ENCODE results near the gene PAX7. TPM values are rescaled to one million over a fixed set of nuclear protein-coding genes. Genes with fewer than 3 reads are reported as not detected.
"Not testable (repeated sequence)": the region's sequence is repeated elsewhere in the genome, so short reads cannot be mapped to it uniquely, and the experiment has no call there.

Gene PAX7
- polyA plus RNA-seq, 4 donors, result 0.02 TPM; not detected in 3

GRCh38 chr1:18723701-18724411, 93.2 kb downstream of the PAX7 start:
- DNase-seq (ENCODE audit: low read depth in 4 of 4, low spot score in 2 of 4), result no peak

- no peak for DNase-seq (ENCODE audit: low read depth in 4 of 4, low spot score in 2 of 4)
These were observed 94.2 kb downstream of the PAX7 start for GRCh38 chr1:18724801-18725200.

DNA sequence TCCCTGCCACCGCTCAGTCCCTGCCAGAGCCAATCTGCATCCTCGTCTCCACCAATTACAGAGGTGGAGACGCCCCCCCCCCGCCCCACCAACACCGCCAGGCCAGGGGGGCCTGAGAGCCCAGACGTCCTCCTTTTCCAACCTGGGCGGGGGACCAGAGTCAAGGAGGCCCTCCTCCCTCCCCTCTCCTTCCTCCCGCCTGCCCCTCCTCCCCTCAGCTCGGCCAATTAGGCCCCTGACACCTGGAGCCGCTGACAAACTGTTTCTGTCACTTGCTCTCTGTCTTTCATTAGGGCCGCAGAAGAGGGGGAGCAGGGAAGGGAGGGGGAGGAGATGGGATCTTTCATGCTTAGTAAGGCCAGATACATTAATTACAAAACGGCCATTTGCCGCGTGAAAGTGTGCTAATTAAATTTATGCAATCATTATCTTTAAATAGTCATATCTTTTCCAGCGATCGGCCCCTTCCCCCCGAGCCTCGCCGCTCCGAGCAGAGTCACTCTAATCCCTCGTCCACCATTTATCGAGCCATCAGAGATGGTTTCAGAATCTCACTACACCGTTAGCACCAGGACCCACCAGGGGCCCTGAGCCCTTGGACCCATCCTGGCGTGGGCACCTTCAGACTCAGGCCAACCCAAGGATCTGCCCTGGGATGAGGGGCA, 94.7 kb downstream of the PAX7 start:
- DNase-seq (ENCODE audit: low read depth in 4 of 4, low spot score in 2 of 4), result peak in 1 of 4 donors; percentile 34

- no peak for DNase-seq (ENCODE audit: low read depth in 4 of 4, low spot score in 2 of 4)
These were observed 95.7 kb downstream of the PAX7 start for GRCh38 chr1:18726368-18726767.

GRCh38 chr1:18727956-18728355, 97.3 kb downstream of the PAX7 start:
- no peak for DNase-seq (ENCODE audit: low read depth in 4 of 4, low spot score in 2 of 4)

DNA sequence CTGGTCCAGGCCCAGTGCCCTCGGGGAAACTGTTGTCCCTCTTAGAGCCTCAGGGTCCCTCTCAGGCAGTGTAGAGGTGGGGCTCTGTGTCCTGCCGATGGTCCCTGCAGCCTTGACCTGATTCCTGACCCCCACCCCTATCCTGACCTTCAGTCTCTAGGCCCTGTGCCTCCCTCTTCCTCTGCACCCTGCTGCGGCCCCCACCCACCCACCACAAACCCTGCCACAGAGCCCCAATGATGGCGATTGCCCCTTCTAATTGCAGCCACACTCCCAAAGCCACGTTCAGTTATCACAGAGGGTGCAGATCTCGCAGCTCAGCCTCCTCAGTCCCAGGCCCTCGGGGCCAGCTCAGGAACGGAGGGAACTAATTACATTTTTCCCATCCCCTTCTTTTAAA, 99.7 kb downstream of the PAX7 start:
- no peak for DNase-seq (ENCODE audit: low read depth in 4 of 4, low spot score in 2 of 4)

DNA sequence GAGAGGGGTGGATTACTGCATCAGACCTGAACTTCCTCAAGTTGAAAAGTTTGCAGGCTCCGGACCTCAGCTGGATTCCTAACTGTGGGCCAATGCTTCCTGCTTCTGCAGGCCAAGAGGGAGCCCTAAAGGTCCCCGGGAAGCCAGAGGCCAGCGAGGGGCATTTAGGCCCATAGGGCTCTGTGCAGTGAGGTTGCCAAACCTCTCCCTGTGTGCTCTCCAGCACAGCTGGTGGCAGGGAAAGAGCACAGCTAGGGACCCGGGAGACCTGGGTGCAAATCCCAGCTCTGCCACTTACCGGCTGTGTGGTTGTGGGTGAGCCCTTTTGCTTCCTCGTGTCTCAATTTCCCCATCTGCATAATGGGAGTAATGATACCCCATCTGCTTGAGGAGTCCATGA, 100.5 kb downstream of the PAX7 start:
- no peak for DNase-seq (ENCODE audit: low read depth in 4 of 4, low spot score in 2 of 4)

DNA sequence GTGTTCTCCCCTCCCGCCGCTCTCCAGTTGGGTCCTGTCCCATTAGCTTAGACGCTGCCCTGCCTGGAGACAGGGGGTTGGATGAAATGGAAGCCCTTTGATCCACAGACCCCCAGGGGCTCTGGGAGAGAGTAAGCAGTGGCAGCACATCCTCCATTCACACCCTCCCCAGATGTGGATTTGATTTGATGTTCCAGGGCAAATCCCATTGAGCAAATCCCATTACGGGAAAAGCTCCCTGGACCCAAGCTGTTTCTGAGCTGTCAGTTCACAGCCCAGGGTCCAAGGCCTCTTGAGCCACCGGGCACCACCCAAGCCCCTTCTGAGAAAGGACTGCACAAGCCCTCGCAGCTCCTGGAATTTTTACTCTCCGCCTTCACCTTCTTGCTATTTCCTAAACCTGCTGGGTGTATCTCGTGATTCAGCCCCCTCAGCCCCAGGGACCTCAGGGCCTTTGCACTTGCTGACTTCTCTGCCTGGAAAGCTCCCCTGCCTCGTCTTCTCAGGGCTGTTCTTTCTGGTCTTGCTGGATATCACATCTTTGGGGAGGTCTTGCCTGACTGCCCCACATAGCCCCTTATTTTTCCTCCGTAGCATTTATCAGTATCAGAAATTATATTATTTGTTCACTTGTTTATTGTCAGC, 101.1 kb downstream of the PAX7 start:
- DNase-seq (ENCODE audit: low read depth in 4 of 4, low spot score in 2 of 4), result no peak

GRCh38 chr1:18732686-18733085, 102.0 kb downstream of the PAX7 start:
- no peak for DNase-seq (ENCODE audit: low read depth in 4 of 4, low spot score in 2 of 4)

DNA sequence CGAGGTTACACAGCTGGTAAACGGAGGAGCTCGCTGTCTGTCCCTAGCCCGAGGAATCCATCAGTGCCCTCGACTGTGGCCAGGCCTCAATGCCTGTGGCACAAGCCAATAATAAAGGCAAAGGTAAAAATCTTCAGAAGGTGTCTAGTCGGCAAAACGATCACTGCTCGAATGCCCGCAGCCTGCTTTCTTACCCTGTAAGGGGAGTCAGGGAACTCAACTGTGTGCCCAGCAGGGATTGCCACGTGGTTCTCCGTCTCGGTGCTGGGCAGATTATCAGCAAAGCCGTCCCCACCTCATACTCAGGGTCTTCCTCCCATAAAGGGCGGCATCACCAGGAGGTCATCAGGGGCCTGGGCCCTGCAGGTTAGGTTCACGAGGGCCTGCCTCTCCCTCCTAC, 103.4 kb downstream of the PAX7 start:
- no peak for DNase-seq (ENCODE audit: low read depth in 4 of 4, low spot score in 2 of 4)

DNA sequence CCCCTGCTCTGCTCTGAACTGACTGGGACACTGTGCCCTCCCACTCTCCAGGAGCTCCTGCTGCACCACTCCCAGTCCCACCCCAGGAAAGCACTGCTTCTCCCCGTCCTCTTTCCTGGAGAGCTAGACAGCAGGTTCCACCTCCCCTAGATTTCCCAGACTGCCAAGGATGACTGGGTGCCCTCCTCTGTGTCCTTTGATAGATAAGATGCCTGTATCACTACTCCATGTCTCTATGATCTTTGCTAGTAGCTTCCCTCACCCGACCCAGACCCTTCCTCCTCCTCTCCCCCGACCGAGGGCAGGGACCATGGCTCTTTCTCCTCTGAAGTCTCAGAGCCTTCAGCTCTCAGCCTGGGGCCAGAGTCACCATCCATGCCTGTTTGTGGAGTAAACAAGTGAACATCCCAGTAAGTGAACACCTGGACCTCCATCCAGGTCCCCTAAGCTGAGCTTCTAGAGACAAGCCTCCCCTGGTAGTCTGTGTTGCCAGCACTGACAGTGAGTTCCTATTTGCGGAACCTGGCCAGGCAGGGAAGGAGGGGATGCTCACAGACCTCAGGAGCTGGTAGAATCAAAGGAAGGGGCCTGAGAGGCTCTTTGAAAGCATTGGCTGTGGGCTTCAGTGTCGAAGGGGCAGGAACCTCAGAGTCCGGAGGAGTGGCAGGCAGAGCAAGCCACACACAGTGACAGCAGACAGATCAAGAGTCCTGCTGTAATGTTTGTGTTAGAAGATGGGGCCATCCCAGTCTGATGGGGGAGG, 104.0 kb downstream of the PAX7 start:
- no peak for DNase-seq (ENCODE audit: low read depth in 4 of 4, low spot score in 2 of 4)

GRCh38 chr1:18735224-18735997, 104.8 kb downstream of the PAX7 start:
- no peak for DNase-seq (ENCODE audit: low read depth in 4 of 4, low spot score in 2 of 4)

- no peak for DNase-seq (ENCODE audit: low read depth in 4 of 4, low spot score in 2 of 4)
These were observed 106.3 kb downstream of the PAX7 start for GRCh38 chr1:18736958-18737357.

GRCh38 chr1:18738126-18738525, 107.5 kb downstream of the PAX7 start:
- DNase-seq (ENCODE audit: low read depth in 4 of 4, low spot score in 2 of 4), result no peak

DNA sequence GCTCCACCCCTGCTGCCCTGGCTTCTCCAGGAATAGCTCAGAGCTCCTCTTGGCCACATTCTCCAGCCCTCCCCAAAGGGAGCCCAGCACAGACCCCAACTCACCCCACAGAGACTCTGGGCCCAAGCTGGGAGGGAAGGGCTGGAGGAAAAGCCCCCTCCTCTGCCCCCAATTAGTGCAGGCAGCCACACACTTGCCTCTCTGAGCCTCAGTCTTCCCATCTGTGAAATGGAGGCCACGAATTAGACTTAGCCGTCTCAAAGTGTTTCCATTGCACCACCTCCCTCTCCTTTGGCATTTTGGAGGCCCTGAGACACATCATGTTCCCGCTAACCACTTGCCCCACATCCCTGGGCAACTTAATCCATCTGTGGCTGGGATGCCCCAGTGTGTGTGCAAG, 108.0 kb downstream of the PAX7 start:
- DNase-seq (ENCODE audit: low read depth in 4 of 4, low spot score in 2 of 4), result no peak

DNA sequence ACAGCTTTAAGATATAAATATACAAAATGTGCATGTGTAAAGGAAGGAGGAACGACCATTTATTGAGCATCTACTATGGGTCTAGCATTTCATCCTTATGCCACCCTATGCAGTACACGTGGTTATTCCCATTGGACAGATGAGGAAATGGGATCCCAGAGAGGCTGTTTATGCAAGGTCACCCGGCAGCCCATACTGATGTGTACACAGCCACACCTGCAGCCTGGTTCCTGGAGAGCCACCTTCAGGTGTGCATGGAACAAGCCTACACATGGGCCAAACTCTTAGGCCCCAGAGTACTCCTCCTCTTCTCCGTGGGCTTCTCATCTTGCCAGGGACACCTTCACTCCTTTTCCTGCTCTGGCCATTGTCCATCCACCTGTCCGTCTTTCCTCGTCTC, 108.8 kb downstream of the PAX7 start:
- no peak for DNase-seq (ENCODE audit: low read depth in 4 of 4, low spot score in 2 of 4)

DNA sequence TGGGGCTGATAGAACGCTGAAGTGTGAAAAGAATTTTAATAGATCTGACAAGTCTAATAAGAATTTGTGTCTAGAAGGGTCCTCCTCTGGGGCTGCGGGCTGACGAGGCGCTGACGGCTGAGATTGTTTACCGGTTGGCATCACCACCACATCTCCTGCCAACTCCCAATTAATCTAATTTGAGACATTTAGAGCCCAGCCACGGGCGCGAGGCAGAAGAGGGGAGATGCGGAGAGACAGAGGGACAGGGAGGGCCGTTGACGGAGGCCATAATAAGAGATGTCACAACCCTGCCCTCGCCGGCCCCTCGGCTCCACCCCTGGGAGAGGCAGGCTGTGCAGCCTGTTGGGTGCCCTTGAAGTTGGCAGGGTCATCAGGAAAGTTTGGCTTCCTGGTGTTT, 109.3 kb downstream of the PAX7 start:
- DNase-seq (ENCODE audit: low read depth in 4 of 4, low spot score in 2 of 4), result no peak

DNA sequence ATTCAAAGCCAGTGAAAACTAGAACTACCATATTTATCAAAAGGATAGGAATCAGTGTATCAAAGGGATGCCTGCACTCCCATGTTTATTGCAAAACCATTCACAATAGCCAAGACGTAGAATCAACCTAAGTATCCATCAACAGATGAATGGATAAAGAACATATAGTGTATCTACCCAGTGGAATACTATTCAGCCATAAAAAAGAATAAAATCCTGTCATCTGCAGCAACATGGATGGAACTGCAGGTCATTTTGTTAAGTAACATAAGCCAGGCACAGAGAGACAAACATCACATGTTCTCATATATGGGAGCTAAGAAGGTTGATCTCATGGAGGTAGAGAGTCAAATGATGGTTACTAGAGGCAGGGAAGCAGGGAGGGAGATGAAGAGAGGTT, 110.0 kb downstream of the PAX7 start:
- no peak for DNase-seq (ENCODE audit: low read depth in 4 of 4, low spot score in 2 of 4)

DNA sequence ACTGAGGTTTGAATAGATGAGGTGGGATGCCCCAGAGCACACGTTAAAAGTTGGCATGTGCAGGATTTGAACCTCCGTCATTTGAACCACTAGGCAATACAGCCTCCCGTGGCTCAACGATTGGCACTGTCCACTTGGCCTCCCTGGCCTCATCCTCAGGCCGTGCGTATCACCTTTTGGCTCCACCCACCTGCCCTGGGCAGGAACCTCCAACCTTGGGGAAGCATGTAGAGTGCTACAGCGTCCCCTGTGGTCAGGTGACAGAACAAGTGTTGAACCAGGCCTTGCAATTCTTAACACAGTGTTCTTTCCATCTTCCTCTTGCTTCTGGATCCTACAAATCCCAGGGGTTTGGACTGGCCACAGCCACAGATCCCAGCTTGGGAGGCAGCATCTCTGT, 112.6 kb downstream of the PAX7 start:
- no peak for DNase-seq (ENCODE audit: low read depth in 4 of 4, low spot score in 2 of 4)

- DNase-seq (ENCODE audit: low read depth in 4 of 4, low spot score in 2 of 4), result not testable (repeated sequence)
These were observed 113.7 kb downstream of the PAX7 start for GRCh38 chr1:18744381-18744780.

DNA sequence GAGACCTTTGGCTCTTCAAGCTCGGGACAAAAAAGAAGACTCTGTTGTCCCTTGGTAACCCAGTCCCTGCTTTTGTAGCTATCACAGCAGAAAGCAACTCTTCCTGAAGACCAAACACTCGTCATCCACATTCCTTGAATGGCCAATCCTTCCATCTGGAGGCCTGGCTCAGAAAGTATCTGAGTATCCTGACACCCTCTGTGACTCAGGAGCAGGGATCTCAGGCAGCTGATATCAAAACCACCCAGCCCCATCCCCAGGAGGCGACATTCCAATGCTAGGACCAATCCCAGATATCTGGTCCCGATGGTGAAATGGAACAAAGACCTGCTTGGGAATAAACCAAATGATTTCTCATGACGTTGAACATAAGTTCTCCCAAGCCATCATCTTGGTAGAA, 116.3 kb downstream of the PAX7 start:
- no peak for DNase-seq (ENCODE audit: low read depth in 4 of 4, low spot score in 2 of 4)
